HepG2 (cell line): ENCODE measurements around the gene MAP2K2.
A peak's percentile ranks its signal among the peaks of the same experiment; 100 is the strongest.

Source experiments
- ARHGAP35 ChIP-seq: sonication (generic); formaldehyde crosslinking; IDR thresholded peaks from 2 replicates; pipeline ENCODE4 v1.9.0; 2022; ENCODE audit warnings: mild to moderate bottlenecking, inconsistent platforms, moderate library complexity, missing genetic modification reagents, borderline replicate concordance
- ETV6 ChIP-seq: sonication (generic); formaldehyde crosslinking; conservative IDR thresholded peaks from 2 replicates; pipeline ENCODE4 v1.4.0; 2020; ENCODE audit warnings: missing genetic modification reagents
- JUN ChIP-seq: sonication (generic); formaldehyde crosslinking; IDR thresholded peaks from 2 replicates; pipeline ENCODE4 v1.4.0; 2020; ENCODE audit warnings: mild to moderate bottlenecking, missing genetic modification reagents
- POLR2A ChIP-seq, 2 experiments: IDR thresholded peaks; 2 replicates each; pipeline ENCODE4 v1.6.1; 2011; ENCODE audit warnings: low read depth in 2 of 2, low read length in 2 of 2, mild to moderate bottlenecking in 1 of 2, moderate library complexity in 1 of 2; ENCODE audit not compliant: insufficient read depth in 1 of 2
- SETDB1 ChIP-seq: sonication (generic); formaldehyde crosslinking; IDR thresholded peaks from 2 replicates; pipeline ENCODE4 v1.5.1; 2020; ENCODE audit warnings: missing genetic modification reagents, mild to moderate bottlenecking, borderline replicate concordance
- ZNF652 ChIP-seq: IDR thresholded peaks from 2 replicates; pipeline ENCODE4 v1.6.1; 2016; ENCODE audit warnings: low read depth, borderline replicate concordance
- TF ChIP-seq, protein P1 (sequence below): sonication (generic); formaldehyde crosslinking; IDR thresholded peaks from 2 replicates; pipeline ENCODE4 v1.5.0; 2020; ENCODE audit warnings: mild to moderate bottlenecking, missing genetic modification reagents, moderate library complexity

DNA sequence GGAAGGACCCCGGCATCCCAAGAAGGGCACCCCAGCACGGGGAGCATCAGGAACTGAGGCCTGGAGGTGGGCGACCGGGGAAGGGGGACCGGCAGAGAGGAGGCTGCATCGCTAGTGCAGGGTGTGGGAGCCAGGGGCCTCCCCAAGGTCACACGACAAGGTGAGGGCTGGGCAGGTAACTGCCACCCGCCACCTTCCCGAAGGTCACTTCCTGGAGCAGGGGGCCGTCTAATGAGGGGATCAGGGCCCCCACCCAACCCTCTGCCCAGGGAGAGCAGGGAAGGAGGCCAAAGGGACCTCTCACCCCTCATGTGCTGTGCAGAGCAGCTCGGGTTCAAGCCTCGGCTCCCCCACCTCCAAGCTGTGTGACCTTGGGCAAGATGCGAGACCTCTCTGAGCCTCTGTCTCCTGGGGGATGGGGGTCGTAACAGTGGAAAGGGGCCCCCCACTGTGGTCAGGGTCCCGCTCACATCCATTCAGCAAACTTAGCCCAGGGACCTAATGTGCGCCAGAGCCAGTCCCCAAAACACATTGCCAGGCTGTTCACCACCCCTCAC is 63.2 kb downstream of the MAP2K2 start:
- TF ChIP-seq JUN (CRISPR knock-in tag): no peak
- TF ChIP-seq, protein P1, sequence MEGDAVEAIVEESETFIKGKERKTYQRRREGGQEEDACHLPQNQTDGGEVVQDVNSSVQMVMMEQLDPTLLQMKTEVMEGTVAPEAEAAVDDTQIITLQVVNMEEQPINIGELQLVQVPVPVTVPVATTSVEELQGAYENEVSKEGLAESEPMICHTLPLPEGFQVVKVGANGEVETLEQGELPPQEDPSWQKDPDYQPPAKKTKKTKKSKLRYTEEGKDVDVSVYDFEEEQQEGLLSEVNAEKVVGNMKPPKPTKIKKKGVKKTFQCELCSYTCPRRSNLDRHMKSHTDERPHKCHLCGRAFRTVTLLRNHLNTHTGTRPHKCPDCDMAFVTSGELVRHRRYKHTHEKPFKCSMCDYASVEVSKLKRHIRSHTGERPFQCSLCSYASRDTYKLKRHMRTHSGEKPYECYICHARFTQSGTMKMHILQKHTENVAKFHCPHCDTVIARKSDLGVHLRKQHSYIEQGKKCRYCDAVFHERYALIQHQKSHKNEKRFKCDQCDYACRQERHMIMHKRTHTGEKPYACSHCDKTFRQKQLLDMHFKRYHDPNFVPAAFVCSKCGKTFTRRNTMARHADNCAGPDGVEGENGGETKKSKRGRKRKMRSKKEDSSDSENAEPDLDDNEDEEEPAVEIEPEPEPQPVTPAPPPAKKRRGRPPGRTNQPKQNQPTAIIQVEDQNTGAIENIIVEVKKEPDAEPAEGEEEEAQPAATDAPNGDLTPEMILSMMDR (CRISPR knock-in tag): no peak
- no peak for TF ChIP-seq SETDB1 (CRISPR knock-in tag)
- no peak for TF ChIP-seq ETV6
- TF ChIP-seq ARHGAP35 (CRISPR knock-in tag): no peak
- TF ChIP-seq ZNF652: no peak
- TF ChIP-seq POLR2A (IDR thresholded peaks at IDR 0.05; ENCODE audit: insufficient read depth in 1 of 2, low read depth in 2 of 2, low read length in 2 of 2): peak; percentile 20 to 45; a peak in 1 of 4 replicates
